Measurements from ENCODE around the gene PSD4. TPM values are rescaled to one million over a fixed set of nuclear protein-coding genes. Genes with fewer than 3 reads are reported as not detected.

Gene PSD4
- polyA plus RNA-seq, 12 donors, result 1.0 to 23.0 (median 1.8) TPM; not detected in 1

GRCh38 chr2:113236367-113237159 lies 62.8 kb downstream of the PSD4 start:
- no peak for DNase-seq

DNA sequence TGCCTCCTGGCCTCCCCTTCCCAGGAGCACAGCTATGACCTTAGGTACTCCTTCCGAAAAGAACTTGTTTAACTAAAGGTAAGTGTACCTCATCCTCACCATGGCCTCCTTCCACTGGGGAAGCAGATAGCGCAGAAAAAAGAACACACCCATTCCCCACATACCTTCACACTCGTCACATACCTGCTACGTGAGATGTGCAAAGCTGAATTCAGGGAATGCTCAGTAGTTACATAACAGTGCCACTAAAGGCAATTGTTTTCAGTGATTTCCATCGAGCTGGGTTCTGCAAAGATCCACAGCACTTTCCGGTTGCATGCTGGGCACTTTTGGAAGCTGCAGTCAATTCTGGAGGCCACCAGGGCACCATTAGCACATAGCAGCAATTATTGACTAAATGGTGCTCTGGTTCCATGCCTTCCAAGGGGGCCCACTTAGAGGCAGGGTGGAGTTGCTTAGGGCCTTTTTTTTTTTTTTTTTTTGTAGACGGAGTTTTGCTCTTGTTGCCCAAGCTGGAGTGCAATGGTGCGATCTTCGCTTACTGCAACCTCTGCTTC lies 63.9 kb downstream of the PSD4 start:
- DNase-seq, result no peak

DNA sequence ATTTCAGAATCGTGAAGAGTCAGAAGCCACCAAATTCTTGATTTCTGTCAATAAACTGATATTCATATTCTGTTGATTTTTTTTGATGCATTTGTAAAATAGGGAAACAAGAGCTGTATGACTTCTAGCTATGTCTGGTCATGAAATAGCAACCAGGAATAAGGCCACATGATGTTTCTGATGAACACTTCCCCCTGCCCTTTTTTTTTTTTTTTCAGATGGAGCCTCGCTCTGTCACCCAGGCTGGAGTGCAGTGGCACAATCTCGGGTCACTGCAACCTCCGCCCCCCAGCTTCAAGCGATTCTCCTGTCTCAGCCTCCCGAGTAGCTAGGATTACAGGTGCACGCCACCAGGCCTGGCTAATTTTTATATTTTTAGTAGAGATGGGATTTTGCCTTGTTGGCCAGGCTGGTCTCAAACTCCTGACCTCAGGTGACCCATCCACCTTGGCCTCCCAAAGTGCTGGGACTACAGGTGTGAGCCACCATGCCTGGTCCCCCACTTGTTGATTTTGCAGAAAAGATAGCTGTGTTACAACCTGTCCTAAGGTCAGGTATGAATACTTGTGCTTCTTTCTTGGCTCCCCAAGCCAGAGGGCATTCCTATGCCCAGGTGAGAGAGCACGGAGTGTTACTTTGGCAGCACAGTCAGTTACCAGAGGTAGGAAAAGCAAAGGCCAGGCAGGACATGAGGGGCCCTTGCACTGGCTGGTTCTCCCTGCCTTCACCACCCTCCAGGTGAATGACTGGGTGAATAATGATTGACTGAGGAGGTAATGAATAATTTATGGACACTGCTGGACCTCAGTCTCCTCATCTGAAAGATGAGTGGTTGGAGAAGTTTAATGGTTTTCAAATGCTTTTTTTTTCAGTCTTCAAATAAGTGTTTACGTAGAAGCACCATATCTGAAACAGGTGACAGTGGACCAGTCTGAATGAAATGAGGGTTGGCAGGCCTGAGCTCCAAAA lies 65.4 kb downstream of the PSD4 start:
- no peak for DNase-seq

DNA sequence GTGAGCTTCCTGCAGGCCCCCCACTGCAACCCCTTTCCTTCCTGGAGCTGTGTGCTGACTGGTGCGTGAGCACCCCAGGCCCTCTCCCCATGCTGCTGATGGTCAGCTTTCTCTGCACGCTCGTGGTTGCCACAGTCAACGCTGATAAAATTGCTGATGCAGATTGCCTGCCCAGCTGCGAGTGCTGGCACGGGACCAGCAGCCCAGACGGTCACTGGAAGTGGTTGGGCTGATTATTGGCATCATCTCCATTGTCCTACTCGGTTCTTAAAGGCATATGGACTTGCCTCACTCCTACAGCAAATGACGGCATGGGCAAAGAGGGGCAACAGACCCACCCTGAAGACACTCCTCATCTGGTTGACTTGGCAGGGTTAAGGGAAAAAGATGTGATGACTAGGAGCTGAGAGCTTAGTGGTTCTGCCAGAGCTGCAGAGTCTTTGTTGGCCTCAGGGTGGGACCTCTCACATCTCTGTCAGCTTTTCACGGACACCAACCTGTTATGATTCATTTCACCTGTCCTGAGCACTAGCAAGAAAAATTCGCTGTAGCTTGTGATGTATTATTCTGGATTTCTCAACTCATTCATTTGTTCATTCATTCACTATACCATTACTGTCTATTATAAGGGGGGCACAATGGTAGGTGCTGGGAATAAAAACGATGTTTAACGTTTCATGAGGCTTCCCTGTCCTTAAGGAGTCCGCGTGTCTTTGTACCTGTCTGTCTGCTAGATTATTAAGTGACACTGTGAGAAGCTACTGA lies 66.6 kb downstream of the PSD4 start:
- DNase-seq, result peak; percentile 87

DNA sequence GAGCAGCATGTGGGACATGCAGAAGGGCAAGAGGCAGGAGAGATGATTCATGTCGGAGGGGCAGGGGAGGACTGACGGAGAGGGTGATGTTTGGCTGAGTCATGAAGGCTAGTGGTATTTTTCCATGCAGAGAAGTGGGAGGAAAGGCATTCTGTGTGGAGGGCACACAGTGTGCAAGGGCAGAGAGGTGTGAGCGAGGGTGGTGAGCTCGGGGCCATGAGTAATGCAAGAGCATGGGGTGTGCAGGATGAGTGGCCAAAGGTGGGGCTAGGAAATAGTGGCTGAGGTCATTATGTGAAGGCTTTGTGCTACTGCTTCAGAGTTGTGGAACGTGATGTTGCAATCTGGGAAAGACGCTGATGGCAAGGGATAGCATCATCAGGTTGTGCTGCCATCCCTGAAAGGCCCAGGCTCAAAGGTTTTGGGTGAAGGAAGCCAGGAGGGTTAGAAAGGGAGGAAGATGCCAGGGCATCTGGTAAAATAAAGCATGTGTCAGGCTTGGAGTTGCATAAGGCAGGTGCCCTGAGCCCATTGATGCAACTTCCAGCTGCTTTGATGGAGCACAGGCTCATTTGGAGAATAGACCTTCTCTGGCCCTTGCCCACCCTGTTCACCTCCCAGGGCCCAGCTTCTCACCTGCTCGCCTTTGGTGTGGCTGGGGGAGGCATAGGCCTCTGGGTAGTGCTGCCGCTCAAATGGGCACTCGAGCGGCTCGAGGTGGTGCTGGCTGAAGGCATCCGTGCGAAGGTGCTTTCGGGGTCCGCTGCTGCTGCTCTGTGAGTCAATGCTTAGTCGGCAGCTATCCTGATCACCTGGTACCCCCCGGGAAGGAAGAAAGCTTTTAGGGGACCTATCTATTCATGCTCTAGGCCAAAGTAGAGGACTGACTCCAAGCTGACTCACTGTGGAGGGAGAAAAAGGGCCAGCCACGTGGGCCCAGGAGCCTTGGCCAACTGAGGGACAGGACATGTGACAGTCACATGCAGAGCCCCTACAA lies 67.4 kb downstream of the PSD4 start:
- DNase-seq, result no peak

DNA sequence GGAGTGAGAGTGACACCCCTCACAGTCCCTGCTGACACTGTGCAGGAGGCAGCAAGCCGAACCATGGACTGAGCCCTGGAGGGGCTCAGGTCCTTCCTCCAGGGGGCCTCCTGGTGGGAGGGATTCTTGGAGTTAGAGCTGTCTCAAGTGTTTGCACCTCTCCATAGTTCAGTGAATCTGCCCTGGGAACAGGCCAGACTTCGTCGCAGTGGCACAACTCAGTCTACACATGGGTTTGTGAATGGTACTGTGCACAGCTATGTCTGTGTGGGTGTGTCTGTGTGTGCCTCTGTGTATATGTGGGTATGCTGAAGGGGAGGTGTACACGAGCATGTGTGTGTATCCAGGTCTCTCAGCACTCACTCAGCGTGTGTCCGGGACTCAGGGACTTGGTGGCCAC lies 68.6 kb downstream of the PSD4 start:
- no peak for DNase-seq

GRCh38 chr2:113245276-113245711 lies 71.5 kb downstream of the PSD4 start:
- no peak for DNase-seq

GRCh38 chr2:113246606-113247005 lies 72.8 kb downstream of the PSD4 start:
- DNase-seq, result no peak

DNA sequence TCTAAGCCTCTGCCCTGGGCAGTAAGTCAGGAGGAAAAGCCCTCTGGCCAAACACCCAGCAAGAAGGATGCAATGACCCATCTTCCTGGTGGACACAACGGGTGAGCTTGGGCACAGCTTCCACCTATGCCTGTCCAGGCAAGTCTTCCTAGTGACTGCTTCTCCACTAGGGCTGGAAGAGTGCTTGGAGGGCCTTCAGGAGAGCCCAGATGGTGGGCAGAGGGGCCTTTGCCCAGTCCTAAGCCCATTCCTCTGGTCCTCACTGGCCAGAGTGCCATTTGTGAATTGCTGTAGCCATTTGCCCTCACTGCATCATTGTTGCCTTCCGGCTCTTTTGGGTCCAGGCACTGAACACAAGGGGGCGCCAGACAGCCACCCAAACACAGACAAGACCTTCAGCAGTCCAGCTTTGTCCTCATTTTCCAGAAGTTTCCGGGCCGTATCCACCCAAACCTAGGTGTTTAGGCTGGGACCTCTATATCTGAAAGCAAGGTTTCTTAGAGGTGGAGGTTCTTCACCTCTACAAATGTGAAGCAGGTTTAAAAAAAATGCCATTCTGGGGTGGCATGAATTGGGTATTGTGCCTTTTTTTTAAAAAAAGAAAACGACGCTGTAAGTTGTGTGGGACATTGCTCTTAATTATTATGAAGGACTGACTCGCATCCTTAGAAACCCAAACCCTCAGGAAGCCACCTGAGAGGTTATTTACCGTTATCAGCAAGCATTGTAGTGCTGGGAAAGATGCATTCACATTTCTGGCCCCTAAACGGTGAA lies 75.4 kb downstream of the PSD4 start:
- peak; percentile 75 for DNase-seq

DNA sequence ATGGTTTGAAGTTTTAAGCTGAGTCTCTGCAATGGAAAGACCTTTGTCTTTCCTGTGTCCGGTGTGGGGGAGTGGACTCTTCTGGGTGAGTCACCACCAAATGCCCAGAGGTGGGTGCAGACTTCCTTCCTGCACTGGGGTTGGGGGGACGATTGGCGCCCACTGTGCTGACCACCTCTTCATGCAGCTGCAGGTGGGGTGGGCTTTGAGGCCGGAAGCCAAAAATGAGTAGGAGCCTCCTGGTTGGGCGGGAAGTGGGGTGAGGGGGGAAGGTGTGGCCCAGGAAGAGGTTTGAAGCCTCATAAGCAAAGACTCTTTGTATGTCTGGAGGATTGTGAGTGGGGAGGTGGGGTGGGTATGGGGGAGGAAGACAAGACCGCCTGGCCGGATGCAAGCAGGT lies 77.3 kb downstream of the PSD4 start:
- DNase-seq, result no peak

- DNase-seq, result no peak
These were observed 78.3 kb downstream of the PSD4 start for GRCh38 chr2:113252047-113252590.

DNA sequence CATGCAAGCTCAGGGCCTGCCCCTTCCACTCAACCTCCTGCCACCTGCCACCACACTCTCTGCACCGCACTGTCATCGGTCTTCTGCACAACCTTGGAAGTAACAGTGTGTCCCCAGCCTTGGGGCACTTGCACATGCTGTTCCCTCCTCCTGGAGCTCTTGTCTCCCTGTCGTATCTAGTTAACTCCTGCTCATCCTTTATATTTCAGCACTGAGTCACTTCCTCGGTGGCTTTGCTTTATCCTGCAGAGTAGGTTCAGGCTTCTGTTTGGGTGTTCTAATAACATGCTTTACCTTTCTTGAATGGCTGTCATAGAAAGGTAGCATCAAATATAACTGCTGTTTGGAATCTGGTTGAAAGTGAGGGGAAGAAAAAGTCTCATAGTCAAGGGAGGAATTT lies 79.7 kb downstream of the PSD4 start:
- no peak for DNase-seq

DNA sequence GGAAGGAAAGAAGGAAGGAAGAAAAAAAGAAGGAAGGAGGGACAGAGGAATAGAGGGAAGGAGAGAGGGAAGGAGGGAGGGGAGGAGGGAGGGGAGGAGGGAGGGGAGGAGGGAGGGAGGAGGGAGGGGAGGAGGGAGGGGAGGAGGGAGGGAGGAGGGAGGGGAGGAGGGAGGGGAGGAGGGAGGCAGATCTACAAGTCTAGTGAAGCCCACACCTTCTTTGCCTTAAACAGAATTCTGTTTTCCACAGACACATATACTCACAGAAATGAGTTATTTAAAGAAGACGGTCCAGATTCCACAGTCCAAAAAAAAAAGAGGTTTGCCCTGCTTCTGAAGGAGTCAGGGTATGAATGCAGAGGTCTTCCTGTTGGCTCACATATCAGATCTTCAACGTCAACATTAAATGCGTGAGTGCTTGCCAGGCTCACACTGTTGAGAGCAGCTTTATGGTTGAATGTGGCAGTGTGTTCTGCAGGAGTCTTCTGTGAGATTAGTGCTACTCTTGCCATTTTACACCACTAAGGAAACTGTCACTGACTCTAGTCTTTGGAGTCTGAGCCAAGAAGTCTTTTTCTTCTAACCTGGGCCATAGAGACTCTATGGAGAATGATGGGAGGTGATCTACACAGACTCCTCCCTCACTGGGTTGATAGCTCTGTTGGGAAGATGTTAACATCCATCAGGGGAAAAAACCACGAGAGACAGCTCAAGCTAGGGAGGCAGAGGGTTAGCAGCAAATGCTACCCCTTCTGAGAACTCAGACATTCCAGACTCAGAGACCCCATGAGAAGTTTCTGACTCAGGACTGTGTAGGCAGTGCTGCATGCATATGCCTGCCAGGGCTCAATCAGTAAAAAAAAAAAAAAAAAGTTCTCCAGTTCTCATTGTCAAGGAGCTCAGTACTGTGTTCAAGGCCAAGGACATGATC lies 81.6 kb downstream of the PSD4 start:
- DNase-seq, result no peak

- no peak for DNase-seq
These were observed 83.9 kb downstream of the PSD4 start for GRCh38 chr2:113257516-113258264.

DNA sequence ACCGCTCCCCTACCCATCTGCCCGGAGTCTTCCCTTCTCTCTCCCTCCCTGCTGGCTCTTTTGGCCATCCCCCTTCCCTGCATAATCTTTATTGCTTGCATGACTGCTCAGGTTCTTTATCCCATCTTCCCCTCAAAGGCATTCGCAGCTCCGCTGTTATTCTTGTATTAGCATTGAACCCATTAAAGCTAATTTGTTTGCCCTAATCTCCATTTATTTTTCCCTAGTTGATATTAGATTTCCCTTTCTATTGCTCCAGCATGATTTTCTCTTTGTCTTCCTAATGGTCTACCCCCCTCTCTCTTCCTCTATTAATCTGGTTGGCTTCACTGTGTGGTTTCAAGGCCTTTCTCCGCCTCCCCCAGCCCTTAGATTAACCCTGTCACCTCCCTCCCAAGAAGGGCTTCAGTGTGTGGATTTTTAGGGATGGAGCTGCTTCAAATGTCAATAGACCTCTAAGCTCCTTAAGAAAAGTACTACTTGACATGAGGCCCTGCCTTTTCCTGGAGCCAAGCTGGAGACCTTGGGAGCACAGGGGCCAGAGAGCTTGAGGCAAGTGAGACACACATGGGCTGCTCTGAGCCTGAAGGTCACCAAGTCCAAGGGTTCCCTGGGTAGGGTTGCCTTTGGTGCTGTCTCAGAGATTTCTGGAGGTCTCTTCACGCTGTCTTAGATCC lies 84.8 kb downstream of the PSD4 start:
- DNase-seq, result no peak
